Stimulated activated CD4-positive, alpha-beta T cell treated with anti-CD3 and anti-CD28 coated beads, Interleukin-1b, Interleukin-23, amount 100 ng/mL, for 4 hours (primary cell): ENCODE measurements around the gene ALPK1.

ENCODE experiments used
- DNase-seq, 2 donors: peaks; one replicate each; pipeline ENCODE4 v3.0.0-alpha.2; 2020; ENCODE audit warnings: low read depth in 2 of 2

The ALPK1 gene

DNA sequence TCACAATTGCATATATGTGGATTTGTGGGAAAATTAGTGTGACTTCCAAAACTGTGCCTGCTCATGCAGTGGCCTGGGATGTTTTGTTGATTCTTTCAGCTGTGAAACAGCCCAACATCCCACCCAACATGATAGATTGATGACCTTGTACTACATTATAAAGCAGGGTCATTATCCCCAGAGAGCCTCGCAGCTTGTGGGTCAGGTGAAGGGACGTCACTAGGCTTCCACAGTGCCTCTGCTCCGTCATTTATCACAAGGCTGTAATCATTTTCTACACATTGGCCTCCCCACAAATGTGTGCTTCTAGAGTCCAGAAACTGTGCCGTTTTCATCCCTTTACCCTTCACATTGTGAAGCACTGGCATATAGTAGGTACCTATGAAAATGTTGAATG, 31.6 kb downstream of the ALPK1 start:
- no peak for DNase-seq

DNA sequence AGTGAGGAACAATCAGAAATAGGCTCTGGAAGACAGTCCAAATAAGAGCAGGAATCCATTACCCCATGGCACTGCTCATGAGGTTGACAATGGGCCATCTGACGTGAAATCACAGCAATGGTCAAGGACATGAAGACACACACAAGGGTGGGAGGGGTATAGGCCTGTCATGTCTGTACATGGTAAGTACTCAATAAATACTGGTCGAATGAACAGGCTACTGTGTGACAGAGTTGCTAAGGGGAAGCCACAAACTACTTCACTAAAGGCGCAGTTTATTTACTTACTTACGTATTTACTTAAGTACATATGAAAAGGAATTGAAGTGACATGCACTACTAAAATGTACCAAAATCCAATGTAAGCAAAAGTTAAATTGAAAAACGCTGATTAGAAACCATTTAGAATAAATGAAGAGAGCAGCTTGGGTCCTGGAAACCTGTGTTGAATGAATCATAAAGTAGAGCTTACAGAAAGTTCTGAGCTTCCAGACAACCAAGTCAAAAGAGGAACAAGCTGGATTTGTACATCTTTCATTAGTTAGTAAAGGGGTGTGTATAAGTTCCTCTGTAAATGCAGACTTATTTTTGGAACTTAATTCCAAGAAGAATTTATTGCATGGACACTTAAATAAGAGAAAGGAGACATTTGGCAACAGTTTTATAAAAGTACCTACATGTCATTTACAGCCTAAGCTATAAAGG, 32.7 kb downstream of the ALPK1 start:
- DNase-seq, result no peak

DNA sequence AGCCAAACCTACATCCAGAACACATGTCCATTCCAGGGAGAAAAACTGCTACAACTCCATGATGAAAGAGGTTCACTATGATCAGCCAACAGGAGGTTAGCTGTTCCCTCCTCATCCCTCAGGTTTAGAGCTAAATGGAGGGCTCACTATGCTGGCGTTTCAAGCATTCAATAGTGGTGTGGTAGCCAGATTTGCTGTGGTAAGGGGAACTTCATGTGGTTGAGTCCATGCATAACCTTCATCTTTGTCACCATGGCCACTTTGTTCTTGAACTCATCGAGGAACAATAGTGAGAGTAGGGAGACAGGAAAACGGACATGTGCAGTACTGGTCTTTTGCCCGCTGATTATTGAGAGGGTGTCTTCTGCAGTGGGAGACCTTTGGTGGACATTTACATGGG, 33.8 kb downstream of the ALPK1 start:
- DNase-seq, result no peak

DNA sequence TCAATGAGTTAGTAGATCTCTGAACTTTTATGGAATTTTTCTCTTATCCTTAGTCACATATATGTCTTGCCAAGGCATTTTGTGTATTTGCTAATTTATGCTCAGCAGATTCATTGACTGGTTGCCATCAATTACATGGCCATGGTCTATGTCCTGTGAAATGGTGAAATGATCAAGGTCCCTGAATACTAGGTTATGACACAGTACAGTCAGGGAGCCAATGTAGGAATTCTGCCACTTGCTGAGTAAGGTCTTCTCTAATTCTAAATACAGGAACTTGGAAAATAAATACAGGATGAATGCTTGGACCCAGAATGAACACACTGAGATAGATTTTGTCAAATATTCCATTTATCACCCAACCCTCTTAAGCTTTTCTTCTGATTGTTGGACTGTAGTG, 35.2 kb downstream of the ALPK1 start:
- DNase-seq, result no peak

DNA sequence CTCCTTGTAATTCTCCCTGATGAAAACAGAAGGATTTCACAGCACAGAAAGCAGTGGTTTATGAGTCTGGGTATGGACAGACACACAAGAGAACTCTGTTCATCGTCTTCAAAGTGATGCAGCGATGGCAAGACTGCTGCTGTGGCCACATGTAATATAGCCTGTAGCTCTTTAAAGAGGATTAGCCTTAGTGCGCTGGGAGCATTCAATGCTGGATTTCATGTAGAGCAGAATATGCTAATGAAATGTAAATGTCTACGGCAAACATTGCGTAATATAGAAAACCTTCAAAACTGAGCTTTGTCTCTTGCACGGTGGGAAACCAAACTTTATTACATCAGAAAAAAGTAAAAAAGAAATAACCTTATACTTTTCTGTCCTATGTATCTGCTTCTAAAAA, 42.9 kb downstream of the ALPK1 start:
- DNase-seq, result no peak

DNA sequence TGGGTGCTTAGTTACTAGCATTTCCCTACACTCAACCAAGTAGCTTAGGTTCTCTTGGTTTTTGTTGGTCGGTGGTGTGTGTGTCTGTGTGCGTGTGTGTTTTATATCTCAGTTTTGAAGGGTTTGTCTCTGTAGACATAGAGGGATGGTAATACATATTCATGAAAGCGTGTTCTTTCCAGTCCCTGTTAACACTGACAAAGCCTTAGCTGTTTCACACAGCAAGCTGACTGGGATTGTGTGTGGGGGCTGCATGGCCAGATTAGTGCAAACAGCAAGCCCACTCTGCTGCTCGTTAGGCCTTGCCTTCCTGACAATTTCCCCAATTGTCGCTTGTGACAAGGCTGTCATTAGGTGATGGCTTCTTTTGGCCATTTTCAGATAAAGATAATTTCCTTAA, 43.9 kb downstream of the ALPK1 start:
- DNase-seq, result no peak

DNA sequence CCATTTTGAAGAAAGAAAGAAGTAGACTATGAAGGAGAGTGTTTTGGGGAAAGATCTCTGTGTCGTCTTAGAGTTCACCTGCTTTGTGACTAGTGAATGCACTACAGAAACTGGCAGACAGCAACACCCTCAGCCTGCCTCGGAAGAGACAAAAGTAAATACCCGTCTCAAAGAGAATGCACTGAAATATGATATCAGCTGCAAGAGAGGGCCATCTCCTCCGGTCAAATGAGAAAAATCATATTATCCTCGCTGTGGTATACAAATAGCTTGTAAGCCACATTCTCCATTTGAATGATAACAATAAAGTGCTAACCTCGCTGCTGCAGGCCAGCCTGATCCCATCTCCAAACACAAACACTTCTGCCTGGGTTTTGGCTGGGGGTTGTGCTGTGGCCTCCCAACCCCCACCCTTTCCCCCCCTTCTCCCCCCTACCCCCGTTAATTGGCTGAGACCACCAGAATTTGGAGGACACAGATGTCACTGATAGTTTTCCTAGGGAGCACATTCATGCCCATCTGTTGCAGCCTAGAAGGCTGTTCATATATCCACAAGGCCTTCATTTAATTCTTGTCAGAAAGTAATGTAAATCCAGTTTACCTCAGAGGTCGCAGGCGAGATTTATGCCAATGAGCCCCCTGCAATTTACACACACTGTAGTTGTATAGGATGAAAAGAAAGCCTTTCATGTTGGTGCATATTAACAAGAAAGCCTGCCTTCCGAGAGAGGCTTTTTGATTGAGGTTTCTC, 46.3 kb downstream of the ALPK1 start:
- no peak for DNase-seq

DNA sequence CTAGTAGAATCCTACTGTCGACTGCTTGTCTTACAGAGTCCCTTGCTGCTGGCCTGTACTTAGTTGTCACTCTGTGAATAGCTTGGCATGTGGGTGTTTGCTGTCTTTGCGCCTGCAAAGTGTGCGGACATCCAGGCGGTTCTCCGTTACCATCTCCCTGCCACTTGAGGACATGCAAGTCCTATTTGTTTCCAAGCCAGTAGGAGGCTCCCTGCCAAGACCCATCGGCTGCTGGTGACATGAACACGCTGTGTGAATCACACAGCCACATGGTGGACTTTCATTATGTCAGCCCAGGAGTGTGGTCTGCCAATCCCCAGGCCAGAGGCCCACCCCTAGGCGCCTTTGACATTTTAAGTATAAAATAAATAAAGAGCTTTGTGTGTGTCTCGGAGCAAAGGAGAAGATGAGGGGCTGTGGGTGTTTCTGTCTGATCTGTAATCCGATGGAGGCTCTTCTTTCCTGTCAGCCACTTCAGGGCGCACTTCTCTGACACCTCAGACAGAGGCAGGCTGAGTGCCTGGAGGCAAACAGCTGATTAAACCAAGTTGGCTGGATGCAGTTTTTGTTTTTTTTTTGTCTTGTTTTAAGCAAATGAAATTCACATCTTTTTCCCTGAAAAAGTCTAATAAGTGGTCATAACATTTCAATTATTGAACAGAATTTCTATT, 51.5 kb downstream of the ALPK1 start:
- no peak for DNase-seq

DNA sequence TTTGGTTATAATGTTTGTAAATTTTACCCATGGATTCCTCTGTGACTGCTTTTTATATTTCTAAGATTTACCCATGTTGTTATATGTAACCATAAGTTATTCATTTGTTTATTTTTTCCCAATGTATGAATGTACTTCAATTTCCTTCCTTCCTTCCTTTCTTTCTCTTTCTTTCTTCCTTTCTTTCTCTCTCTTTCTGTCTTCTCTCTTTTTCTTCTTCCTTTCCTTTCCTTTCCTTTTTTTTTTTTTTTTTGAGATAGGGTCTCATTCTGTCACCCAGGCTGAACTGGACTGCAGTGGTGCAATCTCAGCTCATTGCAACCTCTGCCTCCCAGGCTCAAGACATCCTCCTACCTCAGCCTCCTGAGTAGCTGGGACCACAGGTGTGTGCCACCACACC, 55.6 kb downstream of the ALPK1 start:
- no peak for DNase-seq

DNA sequence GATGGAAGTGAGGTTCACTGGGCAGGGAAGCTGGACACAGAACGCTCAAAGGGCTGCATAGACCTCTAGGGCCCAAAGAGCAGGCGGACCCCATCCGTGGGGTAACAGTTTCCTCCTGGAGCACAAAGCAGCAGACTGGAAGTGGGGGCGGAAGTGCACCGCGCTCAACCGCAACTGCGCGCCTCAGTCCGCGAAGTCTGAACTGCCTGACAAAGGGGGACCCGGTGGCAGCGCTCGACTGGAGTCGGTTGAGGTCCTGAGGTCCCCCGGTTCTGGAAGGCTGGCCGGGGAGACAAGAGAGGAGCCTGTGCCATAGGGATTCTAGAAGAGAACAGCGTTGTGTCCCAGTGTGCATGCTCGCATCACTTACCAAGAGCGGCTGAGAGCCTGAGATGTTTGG, 58.5 kb downstream of the ALPK1 start:
- no peak for DNase-seq

DNA sequence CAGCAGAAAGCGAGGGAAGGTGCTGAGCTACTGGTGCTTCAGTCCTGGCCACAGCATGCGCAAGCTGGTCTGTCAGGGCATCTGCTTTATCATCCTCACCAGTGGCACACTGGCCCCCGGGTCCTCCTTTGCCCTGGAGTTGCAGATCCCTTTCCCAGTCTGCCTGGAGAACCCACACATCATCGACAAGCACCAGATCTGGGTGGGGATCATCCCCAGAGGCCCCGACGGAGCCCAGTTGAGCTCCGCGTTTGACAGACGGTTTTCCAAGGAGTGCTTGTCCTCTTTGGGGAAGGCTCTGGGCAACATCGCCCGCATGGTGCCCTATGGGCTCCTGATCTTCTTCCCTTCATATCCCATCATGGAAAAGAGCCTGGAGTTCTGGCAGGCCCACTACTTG, 60.3 kb downstream of the ALPK1 start:
- DNase-seq, result no peak

DNA sequence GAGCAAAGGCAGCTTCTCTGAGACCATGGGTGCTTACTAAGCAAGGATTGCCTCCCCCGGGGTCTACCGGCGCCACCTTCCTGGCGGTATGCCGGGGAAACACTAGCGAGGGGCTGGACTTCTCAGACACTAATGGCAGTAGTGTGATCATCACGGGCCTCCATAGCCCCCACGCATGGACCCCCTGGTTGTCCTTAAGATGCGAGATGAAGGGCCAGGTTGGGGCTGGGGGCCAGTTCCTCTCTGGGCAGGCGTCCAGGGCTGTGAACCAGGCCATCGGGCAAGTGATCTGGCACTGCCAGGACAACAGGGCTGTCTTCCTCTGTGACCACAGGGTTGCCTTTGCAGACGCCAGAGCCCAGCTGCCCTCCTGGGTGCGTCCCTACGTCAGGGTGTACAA, 60.7 kb downstream of the ALPK1 start:
- DNase-seq, result no peak

DNA sequence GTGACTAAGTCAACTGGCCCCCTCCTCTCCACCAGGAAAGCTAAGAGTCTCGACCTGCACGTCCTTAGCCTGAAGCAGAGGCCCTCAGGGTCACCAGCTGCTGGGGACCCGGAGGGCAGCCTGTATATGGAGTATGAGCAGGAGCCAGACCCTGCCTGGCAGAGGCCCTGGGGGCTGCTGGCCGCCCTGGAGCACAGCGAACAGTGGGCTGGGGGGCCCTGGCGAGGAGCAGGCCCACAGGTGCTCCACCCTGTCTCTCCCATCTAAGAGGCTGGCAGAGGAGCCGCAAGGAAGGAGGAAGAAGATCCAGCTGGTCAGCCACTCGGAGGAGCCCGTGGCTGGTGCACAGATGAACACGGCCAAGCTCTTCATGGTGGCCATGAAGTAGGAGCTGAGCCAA, 61.2 kb downstream of the ALPK1 start:
- no peak for DNase-seq

DNA sequence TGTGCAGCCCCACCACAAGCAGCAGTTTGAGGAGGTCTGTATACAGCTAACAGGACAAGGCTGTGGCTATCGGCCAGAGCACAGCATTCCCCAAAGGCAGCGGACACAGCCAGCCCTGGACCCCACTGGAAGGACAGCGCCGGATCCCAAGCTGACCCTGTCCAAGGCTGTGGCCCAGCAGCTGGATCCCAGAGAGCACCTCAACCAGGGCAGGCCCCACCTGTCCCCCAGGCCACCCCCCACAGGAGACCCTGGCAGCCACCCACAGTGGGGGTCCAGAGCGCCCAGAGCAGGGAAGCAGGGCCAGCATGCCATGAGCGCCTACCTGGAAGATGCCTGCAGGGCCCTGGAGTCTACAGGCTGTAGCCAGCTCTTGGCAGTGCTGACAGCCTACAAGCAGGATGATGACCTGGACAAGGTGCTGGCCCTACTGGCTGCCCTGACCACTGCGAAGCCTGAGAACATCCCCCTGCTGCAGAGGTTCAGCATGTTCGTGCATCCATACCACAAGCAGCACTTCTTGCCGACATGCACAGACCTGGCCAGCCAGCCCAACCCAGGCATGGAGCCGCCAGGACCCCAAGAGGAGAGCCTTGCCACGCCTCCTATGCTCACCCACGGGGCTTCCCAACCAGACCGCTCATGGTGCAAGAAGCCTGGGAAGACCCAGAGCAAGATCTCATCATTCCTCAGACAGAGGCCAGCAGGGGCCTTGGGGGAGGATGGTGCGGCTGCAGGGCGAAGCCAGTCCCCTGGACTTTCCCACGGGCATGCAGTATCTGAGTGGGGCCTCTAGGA, 62.0 kb downstream of the ALPK1 start:
- DNase-seq, result no peak

DNA sequence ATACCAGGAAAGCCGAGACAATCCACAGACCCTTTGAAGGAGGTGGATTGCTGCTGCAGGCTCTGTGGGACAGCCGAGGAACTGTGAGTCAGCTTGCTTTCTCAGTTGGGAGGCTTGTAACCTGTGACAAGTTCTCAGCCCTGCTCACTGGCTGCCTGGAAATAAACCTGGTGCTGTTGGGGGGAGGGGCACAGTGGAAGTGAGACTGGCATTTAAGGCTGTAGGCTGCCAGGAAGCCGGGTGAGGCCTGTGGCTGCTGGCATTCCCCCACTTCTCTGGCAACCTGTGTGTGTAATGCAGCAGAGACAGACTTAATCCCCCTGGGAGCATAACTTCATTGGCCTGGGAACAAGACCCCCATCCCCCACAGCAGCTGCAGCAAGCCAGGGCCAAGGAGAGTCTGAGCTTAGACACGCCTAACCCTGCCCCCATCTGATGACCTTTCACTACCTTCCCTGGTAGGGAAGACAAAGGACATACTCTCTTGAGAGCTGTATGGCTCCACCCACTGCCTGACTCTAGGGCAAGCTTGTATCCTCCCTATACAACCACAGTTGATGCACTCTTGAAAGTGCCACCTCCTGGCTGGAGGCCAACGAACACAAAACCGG, 64.1 kb downstream of the ALPK1 start:
- no peak for DNase-seq

DNA sequence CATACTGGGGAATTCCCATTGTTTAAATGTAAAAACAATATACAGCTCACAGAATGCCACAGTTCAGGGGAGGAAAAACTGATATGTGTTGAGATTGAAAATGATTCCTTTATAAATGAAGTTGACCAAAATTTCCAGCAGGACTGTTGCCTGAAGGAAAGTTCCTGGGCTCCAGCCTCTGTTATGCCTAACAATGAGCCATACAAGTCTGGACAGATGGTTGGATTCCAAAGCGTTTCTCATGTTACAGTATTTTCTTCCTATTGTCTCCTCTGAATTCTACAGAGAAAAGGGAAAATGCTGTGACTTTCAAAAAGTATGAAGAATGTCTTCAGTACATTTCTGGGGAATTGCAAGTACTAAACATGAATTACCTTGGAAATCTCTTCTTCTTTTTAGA, 73.3 kb downstream of the ALPK1 start:
- DNase-seq, result no peak

DNA sequence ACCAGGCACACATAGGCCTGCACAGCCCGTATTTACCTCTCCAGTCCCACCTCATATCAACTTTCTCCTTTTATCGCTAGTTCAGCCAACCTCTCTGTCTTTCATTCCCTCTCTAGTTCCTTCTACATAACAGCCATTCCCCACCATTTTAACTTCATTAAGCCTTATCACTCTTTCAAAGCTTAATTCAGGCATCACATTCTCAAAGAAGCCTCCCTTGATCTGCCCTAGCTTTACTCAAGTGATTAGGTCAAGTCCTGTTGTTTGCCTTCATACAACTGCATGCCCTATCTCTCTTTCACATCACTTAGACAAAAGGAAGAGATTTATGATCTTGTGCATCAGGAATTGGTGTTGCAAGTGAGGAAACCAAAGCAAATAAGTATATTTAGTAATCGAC, 74.2 kb downstream of the ALPK1 start:
- no peak for DNase-seq

DNA sequence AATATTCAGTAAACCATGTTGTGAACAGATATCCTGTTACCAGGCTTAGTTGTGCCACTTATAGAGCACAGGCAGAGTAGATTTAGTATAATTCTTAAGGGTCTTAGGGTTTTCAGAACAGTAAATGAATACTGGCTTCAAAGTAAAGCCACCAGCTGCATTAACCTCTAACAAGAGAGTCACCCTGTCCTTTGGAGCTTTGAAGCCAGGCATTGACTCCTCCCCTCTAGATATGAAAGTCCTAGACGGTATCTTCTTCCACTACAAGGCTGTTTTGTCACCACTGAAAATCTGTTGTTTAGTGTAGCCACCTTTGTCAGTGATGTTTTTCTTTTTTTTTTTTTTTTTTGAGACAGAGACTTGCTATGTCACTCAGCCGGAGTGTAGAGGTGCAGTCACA, 77.7 kb downstream of the ALPK1 start:
- DNase-seq, result no peak

DNA sequence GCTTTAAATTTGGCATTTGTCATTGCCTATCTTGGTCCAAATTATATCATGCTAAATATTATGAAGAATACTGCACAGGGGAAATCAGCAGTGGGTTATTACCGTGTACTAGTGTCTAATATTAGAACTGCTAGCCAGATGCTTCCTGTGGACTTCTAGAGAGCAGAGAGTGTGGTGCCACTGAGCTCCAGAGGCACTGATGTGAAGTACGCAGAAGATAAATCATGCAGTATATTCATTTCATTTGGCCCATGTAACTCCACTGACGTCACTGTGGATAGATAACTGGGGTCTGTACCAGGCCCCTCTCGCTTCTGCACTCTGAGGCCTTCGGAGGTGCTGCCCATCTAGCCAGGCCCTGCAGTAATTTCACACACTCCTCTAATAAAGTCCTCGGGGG, 80.0 kb downstream of the ALPK1 start:
- no peak for DNase-seq

DNA sequence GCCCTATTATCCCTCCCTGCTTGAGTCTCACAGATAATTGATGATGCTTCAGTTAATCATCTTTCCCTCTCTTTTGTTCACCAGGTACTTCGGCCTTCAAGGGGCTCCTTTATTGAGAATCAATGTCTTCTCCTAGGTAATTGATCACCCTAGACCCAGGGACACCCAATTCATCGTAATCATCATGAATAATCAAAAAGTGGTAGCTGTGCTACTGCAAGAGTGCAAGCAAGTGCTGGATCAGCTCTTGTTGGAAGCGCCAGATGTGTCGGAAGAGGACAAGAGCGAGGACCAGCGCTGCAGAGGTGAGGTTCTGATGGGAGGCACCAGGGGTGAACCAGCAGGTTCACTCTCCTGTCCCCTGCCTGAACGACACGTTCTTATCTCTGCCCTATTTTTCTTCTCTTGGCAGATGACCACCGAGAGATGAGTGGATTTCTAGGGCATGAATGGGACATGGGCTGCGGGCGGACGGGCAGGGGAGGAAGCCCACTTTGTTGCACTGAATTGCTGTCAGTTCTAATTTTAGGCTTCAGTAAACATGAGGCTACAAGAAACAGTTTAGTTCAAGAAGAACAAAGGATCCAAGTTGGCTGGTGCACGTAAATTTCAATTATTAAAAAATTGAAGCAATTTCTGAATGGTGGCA, 80.5 kb downstream of the ALPK1 start:
- DNase-seq, result no peak

DNA sequence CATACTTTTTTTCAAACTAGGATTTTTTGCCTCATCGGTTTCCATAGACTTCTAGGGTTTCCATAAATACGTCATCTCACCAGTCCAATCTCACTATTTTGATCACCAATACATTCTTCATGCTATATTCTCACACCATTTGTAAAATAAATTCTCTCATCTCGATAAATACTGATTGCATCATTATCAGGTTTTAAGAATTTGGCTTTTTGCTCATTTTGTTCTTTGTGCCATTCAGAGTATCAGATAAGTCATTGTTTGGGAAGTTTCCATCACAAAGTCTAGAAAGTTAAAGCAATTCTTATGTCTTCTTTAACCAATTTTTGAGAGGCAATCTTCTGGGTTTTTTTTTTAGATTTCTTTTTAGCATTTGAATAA, 81.1 kb downstream of the ALPK1 start:
- DNase-seq, result no peak
